Kidney (tissue), 14 donors: Measurements from ENCODE around the gene TLE1. TPM values are rescaled to one million over a fixed set of nuclear protein-coding genes. Genes with fewer than 3 reads are reported as not detected.

ENCODE experiments used
- DNase-seq, 5 donors: peaks; one replicate each; pipeline ENCODE4 v3.0.0-alpha.2; 2013 to 2020
- FAIRE-seq: peaks from 2 replicates; lab custom pipeline; 2012; peaks lifted over from hg19 to GRCh38; lab: Jason Lieb, UNC
- H3K27ac ChIP-seq, 2 donors: one replicate each; pipeline ENCODE4 v1.7.0; 2013; ENCODE audit warnings: low read depth in 2 of 2, low read length in 2 of 2, inconsistent platforms in 1 of 2
- H3K27me3 ChIP-seq: one replicate; pipeline ENCODE4 v1.7.1; 2013; ENCODE audit warnings: low read length, inconsistent platforms; ENCODE audit not compliant: control insufficient read depth, insufficient read depth
- H3K36me3 ChIP-seq, 3 donors: one replicate each; pipeline versions ENCODE4 v1.7.0 to v1.7.1; 2013; ENCODE audit warnings: low read length in 3 of 3, control low read depth in 1 of 3, inconsistent platforms in 1 of 3; ENCODE audit not compliant: insufficient read depth in 3 of 3, control insufficient read depth in 2 of 3
- H3K4me1 ChIP-seq, 3 donors: one replicate each; pipeline versions ENCODE4 v1.7.0 to v1.7.1; 2013; ENCODE audit warnings: low read length in 3 of 3, inconsistent platforms in 1 of 3, low read depth in 1 of 3; ENCODE audit not compliant: control insufficient read depth in 2 of 3, insufficient read depth in 2 of 3
- H3K4me3 ChIP-seq, 3 donors: one replicate each; pipeline versions ENCODE4 v1.7.0 to v1.8.1; 2013; ENCODE audit warnings: low read length in 3 of 3, control low read depth in 1 of 3, inconsistent platforms in 1 of 3
- H3K9ac ChIP-seq, 3 donors: one replicate each; pipeline versions ENCODE4 v1.7.0 to v1.7.1; 2013; ENCODE audit warnings: low read length in 3 of 3, control low read depth in 1 of 3, inconsistent platforms in 1 of 3
- H3K9me3 ChIP-seq, 3 donors: one replicate each; pipeline versions ENCODE4 v1.7.0 to v1.7.1; 2013; ENCODE audit warnings: low read length in 3 of 3, control low read depth in 1 of 3, inconsistent platforms in 1 of 3; ENCODE audit not compliant: control insufficient read depth in 2 of 3, insufficient read depth in 1 of 3
- intact Hi-C: fragments of 100-400 bp; cut with DNase I; formaldehyde crosslinking; loops from one replicate; pipeline ENCODE4 v1.11.1; 2022
- polyA plus RNA-seq: library from polyadenylated mRNA; stranded (reverse); fragments of 350-450 nt; fragmentation: Illumina TruSeq; extraction: RNeasy Lipid Tissue Mini Kit (QIAGEN cat#74804); gene quantifications from one replicate; pipeline ENCODE4 v1.2.3, GENCODE V29; 2014; ENCODE audit warnings: low read depth, low replicate concordance; ENCODE audit not compliant: insufficient read depth
- total RNA-seq: library from RNA; stranded (reverse); fragmentation: NEBNext Ultra II Directional; extraction: Animal tissue kit (Norgen Biotek cat#: 25700); gene quantifications from one replicate; pipeline ENCODE4 v1.2.1, GENCODE V29; 2021
- TF ChIP-seq, protein P1 (sequence below): IDR thresholded peaks from 3 replicates; pipeline ENCODE4 v1.5.1; 2012; ENCODE audit warnings: mild to moderate bottlenecking, moderate library complexity, borderline replicate concordance; ENCODE audit not compliant: insufficient read depth; ENCODE audit errors: extremely low read depth
- donor health status: control.
- donor health status: control.
- donor health status: control.
- donor health status: control.
- donor health status: control.
- donor health status: DM: yes; HTN: yes; CAD: no.
- donor health status: Normal renal cell carcinoma (clear cell type).

TLE1 gene
- total and polyA plus RNA-seq, 2 donors from 2014 or later = 10.8 to 52.5 TPM

GRCh38 chr9:81575956-81576355 is 113.4 kb downstream of the TLE1 start:
- Histone ChIP-seq H3K27me3 (no peaks in the 10 kb centered on the region), H3K9me3 (no peaks in the 10 kb centered on the region), H3K36me3 (no peaks in the 10 kb centered on the region), H3K9ac (no peak overlapping the region), H3K27ac (no peak overlapping the region), H3K4me1 (no peaks in the 10 kb centered on the region), H3K4me3 (no peak overlapping the region)
- intact Hi-C loops = no loop called here
- TF ChIP-seq, protein P1, sequence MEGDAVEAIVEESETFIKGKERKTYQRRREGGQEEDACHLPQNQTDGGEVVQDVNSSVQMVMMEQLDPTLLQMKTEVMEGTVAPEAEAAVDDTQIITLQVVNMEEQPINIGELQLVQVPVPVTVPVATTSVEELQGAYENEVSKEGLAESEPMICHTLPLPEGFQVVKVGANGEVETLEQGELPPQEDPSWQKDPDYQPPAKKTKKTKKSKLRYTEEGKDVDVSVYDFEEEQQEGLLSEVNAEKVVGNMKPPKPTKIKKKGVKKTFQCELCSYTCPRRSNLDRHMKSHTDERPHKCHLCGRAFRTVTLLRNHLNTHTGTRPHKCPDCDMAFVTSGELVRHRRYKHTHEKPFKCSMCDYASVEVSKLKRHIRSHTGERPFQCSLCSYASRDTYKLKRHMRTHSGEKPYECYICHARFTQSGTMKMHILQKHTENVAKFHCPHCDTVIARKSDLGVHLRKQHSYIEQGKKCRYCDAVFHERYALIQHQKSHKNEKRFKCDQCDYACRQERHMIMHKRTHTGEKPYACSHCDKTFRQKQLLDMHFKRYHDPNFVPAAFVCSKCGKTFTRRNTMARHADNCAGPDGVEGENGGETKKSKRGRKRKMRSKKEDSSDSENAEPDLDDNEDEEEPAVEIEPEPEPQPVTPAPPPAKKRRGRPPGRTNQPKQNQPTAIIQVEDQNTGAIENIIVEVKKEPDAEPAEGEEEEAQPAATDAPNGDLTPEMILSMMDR = no peak
- FAIRE-seq (no peak), DNase-seq (no peak)

- FAIRE-seq (no peak), DNase-seq (peak in 2 of 5 donors; percentile 49 to 53)
- H3K36me3 ChIP-seq = no peaks in the 10 kb centered on the region
- H3K4me3 ChIP-seq = no peak overlapping the region
- no peak overlapping the region for H3K9ac ChIP-seq
- intact Hi-C loops = no loop called here
- TF ChIP-seq, protein P1 = no peak
- no peaks in the 10 kb centered on the region for H3K4me1 ChIP-seq
- H3K27me3 ChIP-seq = no peaks in the 10 kb centered on the region
- H3K27ac ChIP-seq = no peak overlapping the region
- H3K9me3 ChIP-seq = no peaks in the 10 kb centered on the region
These were observed 114.9 kb downstream of the TLE1 start for GRCh38 chr9:81574405-81574804.

DNA sequence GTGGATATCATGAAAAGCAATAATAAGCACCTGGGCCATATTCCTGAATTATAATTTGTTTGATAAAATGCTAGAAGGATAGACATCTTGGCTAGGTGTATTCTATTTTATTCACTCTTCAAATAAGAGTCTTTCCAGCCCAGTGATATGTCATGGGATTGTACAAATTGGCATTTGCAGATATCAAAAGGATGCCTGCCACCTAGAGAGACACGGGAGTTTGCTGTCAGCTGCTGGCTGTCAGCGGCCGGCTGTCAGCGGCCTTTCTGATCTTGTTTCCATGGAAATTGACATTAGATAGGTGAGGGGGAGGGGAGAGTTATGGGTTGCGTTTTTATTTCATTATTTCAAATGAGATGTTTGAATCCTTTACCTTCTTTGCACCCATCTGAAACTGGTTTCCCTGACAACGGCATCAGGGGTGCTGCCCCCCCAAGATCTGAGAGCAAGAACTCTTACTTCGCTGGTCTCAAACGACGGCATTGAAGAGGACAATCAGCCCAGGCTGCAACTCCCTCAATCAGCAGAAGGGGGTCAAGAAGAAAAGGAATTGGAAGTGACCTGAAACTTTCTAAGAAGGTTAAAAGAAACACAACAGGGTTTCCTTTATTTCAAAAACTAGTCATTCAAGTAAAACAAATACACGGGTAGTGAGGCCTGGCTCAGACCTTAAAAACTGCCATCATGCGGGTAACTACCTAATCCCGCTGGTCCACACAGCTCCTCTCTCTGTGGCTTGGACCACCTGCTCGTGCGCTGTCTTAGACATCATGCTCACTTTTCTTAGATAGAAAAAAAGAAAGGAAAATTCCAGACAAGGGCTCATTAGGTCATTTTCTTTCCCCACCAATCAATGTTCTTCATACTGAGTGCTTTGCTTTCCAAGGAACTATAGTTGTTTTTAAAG is 115.7 kb downstream of the TLE1 start:
- no peak for FAIRE-seq
- no peaks in the 10 kb centered on the region for H3K9me3 ChIP-seq
- H3K36me3 ChIP-seq = no peaks in the 10 kb centered on the region
- intact Hi-C loops = no loop called here
- no peak for DNase-seq
- TF ChIP-seq, protein P1 = no peak
- no peak overlapping the region for H3K4me3 ChIP-seq
- H3K27ac ChIP-seq = no peak overlapping the region
- no peaks in the 10 kb centered on the region for H3K4me1 ChIP-seq
- H3K9ac ChIP-seq = no peak overlapping the region
- H3K27me3 ChIP-seq = no peaks in the 10 kb centered on the region
